LNCaP clone FGC (cell line): ENCODE measurements around the gene TCERG1L.

Experiments used
- DNase-seq: peaks from one replicate; pipeline ENCODE4 v3.0.0-alpha.2; 2011; ENCODE audit warnings: low read depth
- H3K4me3 ChIP-seq: 2 replicates; pipeline ENCODE4 v1.5.1; 2011; ENCODE audit warnings: mild to moderate bottlenecking, low read depth, low read length, control low read depth
- CTCF ChIP-seq: IDR thresholded peaks from 2 replicates; pipeline ENCODE4 v1.5.1; 2012; ENCODE audit warnings: mild to moderate bottlenecking; ENCODE audit not compliant: control insufficient read depth, insufficient read depth; ENCODE audit errors: extremely low read depth

TCERG1L gene

GRCh38 chr10:131175891-131176290, 135.6 kb downstream of the TCERG1L start:
- no peak for TF ChIP-seq CTCF
- DNase-seq, result no peak

DNA sequence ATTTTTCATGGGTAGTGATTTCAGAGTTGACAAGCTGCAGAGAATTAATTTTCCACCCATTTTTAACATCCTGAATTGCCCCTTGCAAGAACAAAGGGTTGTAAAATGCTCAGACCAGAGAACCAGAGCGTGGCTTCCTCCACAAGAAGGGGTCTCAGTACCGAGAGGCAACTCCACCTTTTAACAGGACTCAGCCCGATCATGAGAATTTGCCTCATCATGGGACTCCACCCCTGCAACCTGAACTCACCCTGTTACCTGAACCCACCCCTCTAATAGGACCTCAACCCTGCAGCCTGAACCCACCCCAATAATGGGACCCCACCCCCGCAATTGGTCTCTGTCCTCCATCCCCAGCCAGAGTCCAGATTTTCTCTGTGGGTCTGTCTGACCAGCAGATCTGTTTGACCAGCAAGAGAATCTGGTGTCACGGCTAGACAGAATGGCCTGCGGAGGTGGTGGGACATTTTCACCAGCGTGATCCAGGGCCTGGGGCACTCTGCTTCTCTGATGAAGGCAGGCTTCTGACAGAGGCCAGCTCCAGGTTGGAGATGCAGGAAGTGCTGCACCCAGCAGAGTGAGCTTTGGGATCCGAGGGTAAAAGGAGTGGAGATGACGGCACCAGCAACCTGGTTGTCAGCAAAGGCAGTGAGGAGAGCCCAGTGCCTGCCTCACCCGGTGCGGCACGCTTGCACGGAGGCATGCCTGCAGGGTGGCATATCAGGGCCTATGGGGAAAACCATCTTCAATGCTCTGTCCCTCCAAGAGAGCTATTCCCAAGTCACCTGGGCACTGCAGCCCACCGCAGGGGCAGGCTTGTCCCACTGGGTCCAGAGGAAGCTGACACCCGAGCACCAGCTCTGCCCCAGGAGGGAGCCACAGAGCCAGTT, 136.6 kb downstream of the TCERG1L start:
- TF ChIP-seq CTCF, result no peak
- DNase-seq, result no peak
- no peak overlapping the region for H3K4me3 ChIP-seq

More at GRCh38 chr10:131175891-131176290, 135.6 kb downstream of the TCERG1L start:
- no peak overlapping the region for H3K4me3 ChIP-seq

DNA sequence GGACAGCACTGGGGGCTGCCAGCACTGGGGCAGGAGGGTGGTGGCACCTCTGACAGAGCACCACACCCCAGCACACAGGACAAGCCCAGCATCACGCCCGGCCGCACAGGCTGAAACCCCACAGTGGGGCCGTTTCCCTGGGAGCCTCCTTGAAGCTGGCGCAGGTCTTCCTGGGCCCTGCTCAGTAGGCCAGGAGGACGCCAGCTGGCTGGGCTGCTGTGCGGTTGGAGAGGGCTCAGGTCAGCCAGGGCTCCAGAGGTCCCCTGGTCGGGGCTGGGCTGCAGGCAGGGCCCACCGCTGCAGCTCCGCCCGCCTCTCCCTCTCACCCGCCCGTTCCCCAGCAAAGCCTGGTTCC, 137.3 kb downstream of the TCERG1L start:
- no peak for DNase-seq
- no peak for TF ChIP-seq CTCF

DNA sequence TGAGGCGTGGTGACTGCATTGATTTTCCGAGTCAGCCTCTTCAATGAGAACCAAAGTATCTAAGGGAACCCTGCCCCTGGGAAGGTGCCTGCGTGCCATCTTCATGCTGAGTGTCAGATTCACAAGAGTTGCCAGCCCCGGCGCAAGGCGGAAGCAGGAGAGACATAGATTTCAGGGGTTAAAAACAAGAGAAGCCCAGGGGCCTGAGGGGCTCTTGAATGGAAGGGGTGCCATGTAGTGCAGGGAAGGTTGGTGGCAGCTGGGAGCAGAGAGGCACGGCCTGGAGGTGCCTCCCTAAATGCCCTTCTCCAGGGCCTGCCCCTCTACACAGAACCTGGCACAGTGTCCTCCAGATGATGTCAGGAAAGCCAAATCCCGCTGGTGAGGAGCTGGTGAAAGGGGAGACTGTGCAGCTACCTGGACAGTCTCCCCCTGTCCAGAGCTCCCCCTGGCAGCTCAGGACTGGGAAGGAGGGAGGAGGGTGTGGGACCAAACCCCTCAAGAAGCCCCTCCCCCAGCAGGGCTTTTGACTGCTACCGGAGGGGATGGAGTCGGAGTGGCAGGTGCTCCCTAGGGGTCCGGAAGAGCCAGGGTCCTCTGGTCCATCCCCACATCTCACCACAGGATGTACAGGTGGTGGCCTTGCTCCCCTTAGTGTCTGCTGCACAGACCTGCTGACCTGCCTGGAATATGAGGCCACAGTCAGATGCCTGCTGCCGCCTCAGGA, 137.9 kb downstream of the TCERG1L start:
- H3K4me3 ChIP-seq, result no peak overlapping the region
- no peak for TF ChIP-seq CTCF
- no peak for DNase-seq

More for the DNA sequence above, 137.3 kb downstream of the TCERG1L start:
- no peak overlapping the region for H3K4me3 ChIP-seq

DNA sequence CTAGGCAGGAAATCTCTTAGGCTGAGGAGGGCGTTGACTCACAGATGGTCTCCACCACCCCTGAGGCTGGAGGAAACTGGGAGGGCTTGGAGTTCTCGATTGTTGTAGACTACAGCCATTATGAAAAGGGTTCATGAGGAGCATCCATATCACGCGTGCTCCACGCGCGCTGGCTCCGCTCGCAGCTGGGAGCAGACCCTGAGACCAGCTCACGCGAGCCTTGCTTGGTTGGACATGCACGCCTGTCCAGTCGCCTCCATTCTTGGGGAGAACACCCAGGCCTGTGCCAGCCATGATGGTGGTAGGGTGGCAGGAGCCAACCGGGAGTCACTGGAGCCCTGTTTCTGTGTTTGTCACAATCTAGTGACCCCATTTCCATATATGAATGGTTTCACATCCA, 139.1 kb downstream of the TCERG1L start:
- no peak overlapping the region for H3K4me3 ChIP-seq
- DNase-seq, result no peak
- no peak for TF ChIP-seq CTCF

DNA sequence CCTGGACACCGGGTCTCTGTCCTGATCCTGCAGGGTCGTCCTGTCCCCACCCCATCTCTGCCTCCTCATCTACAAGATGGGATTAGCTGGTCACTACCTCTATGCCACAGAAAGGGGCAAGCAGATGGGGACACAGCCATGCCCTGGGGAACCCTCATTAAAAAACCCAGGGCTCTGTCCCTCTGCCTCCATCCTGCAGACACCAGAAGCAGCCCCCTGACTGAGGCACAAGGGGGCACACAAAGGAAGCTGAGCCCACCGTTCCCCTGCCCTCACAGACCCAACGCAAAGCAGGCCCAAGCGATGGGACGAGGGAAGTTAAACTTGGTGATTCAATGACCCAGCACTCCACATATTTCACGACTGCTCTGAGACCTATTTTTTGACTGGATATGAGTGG, 142.4 kb downstream of the TCERG1L start:
- no peak for DNase-seq
- TF ChIP-seq CTCF, result no peak
- H3K4me3 ChIP-seq, result no peak overlapping the region
